Mesothelial cell of epicardium (in vitro differentiated cells): ENCODE measurements around the gene PYGL. TPM values are rescaled to one million over a fixed set of nuclear protein-coding genes. Genes with fewer than 3 reads are reported as not detected.

Source experiments
- DNase-seq, 2 experiments: peaks; one replicate each; pipeline ENCODE4 v3.0.0; 2021; ENCODE audit warnings: low spot score in 2 of 2; ENCODE audit not compliant: unreplicated experiment in 2 of 2
- H3K27ac Mint-ChIP-seq: 2 replicates; pipeline ENCODE4 v1.8.0; 2021; ENCODE audit warnings: mixed read lengths
- H3K27me3 Mint-ChIP-seq: 2 replicates; pipeline ENCODE4 v1.8.0; 2021; ENCODE audit warnings: low read depth, mixed read lengths
- H3K36me3 Mint-ChIP-seq: 2 replicates; pipeline ENCODE4 v1.8.0; 2021; ENCODE audit warnings: mixed read lengths
- H3K4me1 Mint-ChIP-seq: 2 replicates; pipeline ENCODE4 v1.8.0; 2021; ENCODE audit warnings: mixed read lengths
- H3K4me3 Mint-ChIP-seq: 2 replicates; pipeline ENCODE4 v1.8.0; 2021; ENCODE audit warnings: mild to moderate bottlenecking, moderate library complexity, mixed read lengths
- H3K9me3 Mint-ChIP-seq: 2 replicates; pipeline ENCODE4 v1.8.0; 2021; ENCODE audit warnings: mixed read lengths
- total RNA-seq: library from RNA; stranded (reverse); gene quantifications from 3 replicates; pipeline ENCODE4 v1.2.1, GENCODE V29; 2021
- TF ChIP-seq, protein P1 (sequence below): fragments of 200-600 bp; sonication (generic); IDR thresholded peaks from one replicate; pipeline ENCODE4 v1.5.0; 2021; ENCODE audit warnings: antibody characterized with exemption; ENCODE audit not compliant: unreplicated experiment

PYGL gene
- total RNA-seq, 1 donor from 2014 or later, result 21.6 TPM

DNA sequence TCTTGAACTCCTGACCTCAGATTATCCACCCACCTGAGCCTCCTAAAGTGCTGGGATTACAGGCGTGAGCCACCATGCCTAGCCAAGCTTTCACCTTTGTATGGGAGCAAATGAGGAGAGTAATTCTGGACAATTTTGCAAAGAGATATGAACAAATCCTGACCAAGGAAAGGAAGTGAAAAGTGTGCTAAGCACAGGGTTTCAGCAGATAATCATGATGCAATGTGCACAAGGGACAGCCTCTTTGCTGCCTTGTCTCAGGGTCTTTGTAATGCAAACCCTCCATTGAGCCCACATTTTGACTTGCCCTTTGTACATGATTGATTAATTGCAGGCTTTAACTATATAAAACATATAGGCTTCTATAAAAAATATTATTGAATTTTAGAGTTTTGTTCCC is 9.2 kb upstream of the PYGL start:
- TF ChIP-seq, protein P1, sequence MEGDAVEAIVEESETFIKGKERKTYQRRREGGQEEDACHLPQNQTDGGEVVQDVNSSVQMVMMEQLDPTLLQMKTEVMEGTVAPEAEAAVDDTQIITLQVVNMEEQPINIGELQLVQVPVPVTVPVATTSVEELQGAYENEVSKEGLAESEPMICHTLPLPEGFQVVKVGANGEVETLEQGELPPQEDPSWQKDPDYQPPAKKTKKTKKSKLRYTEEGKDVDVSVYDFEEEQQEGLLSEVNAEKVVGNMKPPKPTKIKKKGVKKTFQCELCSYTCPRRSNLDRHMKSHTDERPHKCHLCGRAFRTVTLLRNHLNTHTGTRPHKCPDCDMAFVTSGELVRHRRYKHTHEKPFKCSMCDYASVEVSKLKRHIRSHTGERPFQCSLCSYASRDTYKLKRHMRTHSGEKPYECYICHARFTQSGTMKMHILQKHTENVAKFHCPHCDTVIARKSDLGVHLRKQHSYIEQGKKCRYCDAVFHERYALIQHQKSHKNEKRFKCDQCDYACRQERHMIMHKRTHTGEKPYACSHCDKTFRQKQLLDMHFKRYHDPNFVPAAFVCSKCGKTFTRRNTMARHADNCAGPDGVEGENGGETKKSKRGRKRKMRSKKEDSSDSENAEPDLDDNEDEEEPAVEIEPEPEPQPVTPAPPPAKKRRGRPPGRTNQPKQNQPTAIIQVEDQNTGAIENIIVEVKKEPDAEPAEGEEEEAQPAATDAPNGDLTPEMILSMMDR, result no peak
- Mint-ChIP-seq H3K36me3 (no peaks in the 10 kb centered on the region), H3K9me3 (no peaks in the 10 kb centered on the region), H3K4me1 (peaks cover 11% of the 10 kb centered on the region), H3K27ac (no peak overlapping the region), H3K27me3 (no peaks in the 10 kb centered on the region), H3K4me3 (no peak overlapping the region)
- no peak for DNase-seq

- H3K9me3 Mint-ChIP-seq, result no peaks in the 10 kb centered on the region
- H3K36me3 Mint-ChIP-seq, result no peaks in the 10 kb centered on the region
- DNase-seq, result no peak
- no peaks in the 10 kb centered on the region for H3K27me3 Mint-ChIP-seq
- TF ChIP-seq, protein P1, result no peak
- H3K4me1 Mint-ChIP-seq, result peaks cover 16% of the 10 kb centered on the region
- no peak overlapping the region for H3K27ac Mint-ChIP-seq
- no peak overlapping the region for H3K4me3 Mint-ChIP-seq
These were observed 6.7 kb upstream of the PYGL start for GRCh38 chr14:50951032-50951431.

GRCh38 chr14:50948205-50948604 is 3.9 kb upstream of the PYGL start:
- Mint-ChIP-seq H3K4me3 (no peak overlapping the region), H3K27me3 (peaks cover 7% of the 10 kb centered on the region)

GRCh38 chr14:50947446-50947845 is 3.2 kb upstream of the PYGL start:
- Mint-ChIP-seq H3K36me3 (no peaks in the 10 kb centered on the region), H3K27ac (peak overlapping the region; percentile 39), H3K4me1 (peaks cover 17% of the 10 kb centered on the region), H3K9me3 (no peaks in the 10 kb centered on the region), H3K4me3 (no peak overlapping the region), H3K27me3 (peaks cover 7% of the 10 kb centered on the region)
- DNase-seq, result no peak
- TF ChIP-seq, protein P1, result no peak

More at GRCh38 chr14:50948205-50948604, 3.9 kb upstream of the PYGL start:
- TF ChIP-seq, protein P1, result no peak
- Mint-ChIP-seq H3K4me1 (peaks cover 15% of the 10 kb centered on the region), H3K27ac (no peak overlapping the region), H3K9me3 (no peaks in the 10 kb centered on the region), H3K36me3 (no peaks in the 10 kb centered on the region)
- no peak for DNase-seq

DNA sequence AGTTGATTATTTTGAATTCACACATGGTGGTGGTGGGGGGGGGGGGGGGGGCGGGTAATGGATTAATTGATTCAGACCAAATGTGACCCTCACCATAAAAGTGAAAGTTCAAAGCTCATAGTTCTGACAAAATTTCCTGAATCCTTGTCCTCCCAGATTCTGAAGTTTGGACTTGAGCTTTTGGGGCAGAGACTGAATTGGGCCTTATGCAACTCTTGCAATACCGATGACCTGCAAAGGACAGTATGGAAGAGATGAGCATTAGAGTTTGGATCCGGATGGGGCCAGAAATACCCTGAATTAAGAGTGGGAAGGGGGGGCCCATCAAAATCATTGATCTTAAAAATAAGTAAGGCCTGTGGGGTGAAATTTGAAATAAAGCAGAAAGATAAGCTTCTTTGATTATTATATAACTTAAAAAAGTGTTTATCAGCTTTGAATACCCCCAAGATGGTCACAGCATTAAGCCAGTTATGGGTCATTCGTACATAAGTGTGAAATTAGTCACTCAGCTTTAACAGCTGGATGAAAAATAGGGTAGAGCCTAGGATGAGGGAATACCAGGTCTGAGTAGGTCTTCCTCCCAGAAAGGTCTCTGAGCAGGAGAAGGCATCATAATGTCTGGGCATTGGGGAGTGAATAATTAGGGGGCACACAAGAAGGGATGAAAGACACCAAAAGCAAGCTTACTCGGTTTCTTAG is 2.1 kb upstream of the PYGL start:
- Mint-ChIP-seq H3K27me3 (peaks cover 9% of the 10 kb centered on the region), H3K4me1 (peaks cover 17% of the 10 kb centered on the region), H3K27ac (no peak overlapping the region), H3K9me3 (no peaks in the 10 kb centered on the region), H3K4me3 (no peak overlapping the region), H3K36me3 (no peaks in the 10 kb centered on the region)
- no peak for DNase-seq
- TF ChIP-seq, protein P1, result no peak
